ENCODE results near the gene MCTP1.
A peak's percentile ranks its signal among the peaks of the same experiment; 100 is the strongest.
"Not testable (repeated sequence)": the region's sequence is repeated elsewhere in the genome, so short reads cannot be mapped to it uniquely, and the experiment has no call there.

MCTP1 gene

DNA sequence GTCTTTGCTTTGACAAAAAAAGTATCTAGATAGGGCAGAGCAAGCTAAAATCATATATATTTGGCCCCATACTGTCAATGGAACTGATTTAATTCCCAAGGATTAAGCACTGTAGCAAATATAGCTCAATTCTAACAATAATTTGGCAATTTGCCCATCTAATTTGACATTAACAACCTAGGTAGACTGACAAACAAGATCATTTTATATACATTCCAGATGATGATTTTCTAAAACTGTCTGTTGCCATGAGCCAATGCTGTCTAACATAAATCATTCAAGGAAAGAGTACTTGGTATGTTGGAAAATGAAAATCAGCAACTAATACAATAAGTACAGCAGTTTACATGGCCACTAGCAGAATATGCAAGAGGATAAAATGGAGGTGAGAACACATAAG is 32.1 kb downstream of the MCTP1 start:
- DNase-seq (ENCODE audit: low read depth in 2 of 2), result no peak

DNA sequence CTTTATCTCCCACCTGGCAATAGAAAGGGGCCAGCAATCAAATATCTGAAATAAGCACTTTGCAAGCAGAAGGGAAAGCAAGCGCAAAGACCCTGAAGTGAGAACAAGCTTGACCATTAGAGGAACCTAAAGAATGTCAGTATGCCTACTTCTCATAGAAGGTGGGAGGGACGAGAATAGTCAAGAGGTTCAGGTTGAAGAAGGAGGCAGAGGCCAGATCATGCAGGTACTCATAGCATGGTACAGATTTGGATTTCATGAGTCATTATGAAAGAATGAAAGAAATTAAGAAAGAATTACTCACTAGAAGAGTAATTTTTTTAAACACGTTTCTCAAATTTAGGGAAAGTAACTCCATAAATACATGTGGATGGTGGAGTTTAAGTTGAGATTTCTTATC is 33.7 kb downstream of the MCTP1 start:
- DNase-seq (ENCODE audit: low read depth in 2 of 2), result no peak

DNA sequence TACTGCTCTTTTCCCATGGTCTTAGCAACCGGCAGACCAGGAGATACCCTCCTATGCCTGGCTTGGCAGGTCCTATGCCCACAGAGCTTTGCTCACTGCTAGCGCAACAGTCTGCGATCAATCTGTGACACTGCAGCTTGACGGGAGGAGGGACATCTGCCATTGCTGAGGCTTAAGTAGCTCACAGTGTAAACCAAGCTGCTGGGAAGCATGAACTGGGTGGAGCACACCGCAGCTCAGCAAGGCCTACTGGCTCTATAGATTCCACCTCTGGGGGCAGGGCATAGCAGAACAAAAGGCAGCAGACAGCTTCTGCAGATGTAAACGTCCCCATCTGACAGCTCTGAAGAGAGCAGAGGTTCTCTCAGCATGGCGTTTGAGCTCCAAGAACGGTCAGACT is 40.4 kb downstream of the MCTP1 start:
- no peak for DNase-seq (ENCODE audit: low read depth in 2 of 2)

DNA sequence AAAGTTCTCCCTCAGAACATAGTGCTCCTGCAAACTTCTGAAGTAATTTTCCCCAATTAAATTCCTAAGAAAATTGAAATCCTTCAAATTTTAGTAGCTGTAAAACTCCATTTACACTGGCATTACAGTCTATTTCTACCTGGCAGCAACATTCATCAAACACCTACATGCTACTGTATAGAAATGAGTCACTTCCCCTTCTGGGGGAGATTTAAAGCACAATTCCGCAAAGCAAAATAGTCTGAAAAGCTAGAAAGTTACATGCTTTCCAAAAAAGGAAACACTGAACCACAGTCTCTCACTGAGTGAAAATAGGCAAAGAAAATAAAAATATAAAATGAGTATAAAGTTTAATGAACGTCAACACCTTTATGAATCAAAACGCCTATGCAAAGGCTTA is 43.3 kb downstream of the MCTP1 start:
- DNase-seq (ENCODE audit: low read depth in 2 of 2), result no peak

DNA sequence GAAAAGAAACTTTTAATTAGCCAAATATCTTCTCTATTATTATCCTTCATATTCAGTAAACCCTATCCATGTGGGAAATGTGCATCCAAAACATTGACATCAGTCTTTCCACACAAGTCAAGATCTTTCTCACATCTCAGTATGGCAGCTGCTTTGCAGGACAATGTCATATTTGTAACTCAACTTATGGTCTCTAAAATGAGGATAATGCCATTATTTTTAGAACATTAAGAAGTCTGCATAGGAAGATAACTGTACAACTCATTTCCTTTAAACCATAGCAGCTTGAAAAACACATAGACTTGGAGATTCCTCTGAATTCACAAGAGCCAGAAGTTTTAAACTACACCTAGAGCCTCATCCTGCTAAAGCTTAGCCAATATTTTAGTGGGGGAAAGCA is 43.7 kb downstream of the MCTP1 start:
- DNase-seq (ENCODE audit: low read depth in 2 of 2), result no peak

DNA sequence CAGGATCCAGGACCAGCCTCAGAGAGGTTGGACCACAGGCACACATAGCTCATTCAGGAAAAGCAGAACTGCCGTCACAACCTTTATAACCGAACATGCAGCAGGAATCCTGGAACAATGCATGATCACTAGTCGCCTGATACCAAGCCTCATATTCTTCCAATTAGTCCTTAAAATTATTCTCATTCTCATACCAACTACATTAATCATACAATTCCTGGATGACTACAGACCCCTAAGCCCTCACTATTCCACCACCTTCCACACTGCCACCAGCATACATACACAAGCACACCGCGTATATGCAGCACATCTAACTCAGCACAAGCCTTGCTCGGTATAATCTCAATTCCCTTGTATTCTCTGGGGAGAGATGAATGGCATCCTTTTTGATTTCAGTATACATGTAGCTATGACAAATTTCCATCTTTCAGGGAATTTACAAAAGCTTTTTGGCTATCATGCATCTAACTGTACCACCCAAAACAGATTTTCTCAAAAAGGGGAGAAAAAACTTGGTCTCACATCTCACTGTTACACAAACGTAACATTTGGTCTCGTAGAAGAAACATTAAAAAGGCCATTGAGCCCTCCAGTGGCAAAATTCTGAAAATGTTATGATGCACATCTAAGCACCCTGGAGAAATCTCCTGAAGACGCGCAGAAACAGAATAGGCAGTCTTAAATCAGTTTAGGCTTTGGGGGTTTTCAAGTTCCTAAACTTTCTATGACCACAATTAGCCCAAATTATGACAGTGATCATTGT is 46.2 kb downstream of the MCTP1 start:
- DNase-seq (ENCODE audit: low read depth in 2 of 2), result peak in 1 of 2 experiments; percentile 12

DNA sequence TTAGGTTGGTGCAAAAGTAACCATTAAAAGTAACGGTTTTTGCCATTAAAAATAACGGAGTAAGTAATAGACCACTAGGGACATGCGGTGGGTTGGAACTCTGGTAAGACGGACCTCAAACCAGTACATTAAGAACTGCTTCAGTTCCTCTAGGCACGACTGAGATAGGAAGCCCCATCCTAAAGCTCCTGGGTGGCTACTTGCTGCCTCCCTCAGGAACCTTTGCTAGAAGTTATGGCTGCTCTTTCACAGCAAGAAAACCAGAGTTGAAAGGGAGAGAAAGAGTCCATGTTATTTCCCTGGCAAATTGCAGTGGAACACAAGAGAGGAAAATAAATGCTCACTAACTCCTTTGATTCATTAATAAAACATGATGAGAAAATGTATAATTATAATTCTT is 47.6 kb downstream of the MCTP1 start:
- DNase-seq (ENCODE audit: low read depth in 2 of 2), result no peak

DNA sequence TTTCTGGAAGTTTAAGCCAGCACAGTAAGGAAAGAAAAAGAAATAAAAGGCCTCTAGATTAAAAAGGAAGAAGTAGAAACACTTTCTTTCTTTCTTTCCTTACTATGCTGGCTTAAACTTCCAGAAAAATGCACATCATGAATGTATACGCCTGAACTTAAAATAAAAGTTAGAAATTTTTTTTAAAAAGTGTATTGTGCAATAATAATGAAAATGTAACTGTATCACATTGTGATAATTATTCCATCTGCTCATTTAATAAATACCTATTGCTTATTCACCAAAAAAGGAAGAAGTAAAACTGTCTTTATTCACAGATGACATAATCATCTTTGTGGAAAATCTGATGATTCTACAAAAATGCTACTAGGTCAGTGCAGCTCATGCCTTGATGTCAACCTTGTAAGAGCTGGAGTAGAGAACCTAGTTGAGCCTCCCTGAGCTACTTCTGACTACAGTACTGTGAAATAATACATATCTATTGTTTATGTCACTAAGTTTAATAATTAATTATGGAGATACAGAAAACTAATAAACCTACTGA is 49.4 kb downstream of the MCTP1 start:
- no peak for DNase-seq (ENCODE audit: low read depth in 2 of 2)

DNA sequence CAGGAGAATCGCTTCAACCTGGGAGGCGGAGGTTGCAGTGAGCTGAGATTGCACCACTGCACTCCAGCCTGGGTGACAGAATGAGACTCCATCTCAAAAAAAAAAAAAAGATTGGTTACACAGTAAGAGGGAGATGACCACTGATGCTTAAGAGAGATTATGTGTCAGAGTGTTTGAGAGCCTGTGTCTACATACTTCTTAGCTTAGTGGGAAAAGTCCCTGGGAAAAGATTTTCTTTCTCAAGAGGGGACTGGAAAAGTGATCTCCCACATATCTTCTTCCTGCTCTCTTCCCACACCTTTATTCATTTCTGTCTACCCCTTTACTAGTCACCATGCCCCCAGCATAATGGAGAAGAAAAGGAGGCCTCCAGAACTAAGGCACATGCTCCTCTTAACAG is 55.2 kb downstream of the MCTP1 start:
- no peak for DNase-seq (ENCODE audit: low read depth in 2 of 2)

DNA sequence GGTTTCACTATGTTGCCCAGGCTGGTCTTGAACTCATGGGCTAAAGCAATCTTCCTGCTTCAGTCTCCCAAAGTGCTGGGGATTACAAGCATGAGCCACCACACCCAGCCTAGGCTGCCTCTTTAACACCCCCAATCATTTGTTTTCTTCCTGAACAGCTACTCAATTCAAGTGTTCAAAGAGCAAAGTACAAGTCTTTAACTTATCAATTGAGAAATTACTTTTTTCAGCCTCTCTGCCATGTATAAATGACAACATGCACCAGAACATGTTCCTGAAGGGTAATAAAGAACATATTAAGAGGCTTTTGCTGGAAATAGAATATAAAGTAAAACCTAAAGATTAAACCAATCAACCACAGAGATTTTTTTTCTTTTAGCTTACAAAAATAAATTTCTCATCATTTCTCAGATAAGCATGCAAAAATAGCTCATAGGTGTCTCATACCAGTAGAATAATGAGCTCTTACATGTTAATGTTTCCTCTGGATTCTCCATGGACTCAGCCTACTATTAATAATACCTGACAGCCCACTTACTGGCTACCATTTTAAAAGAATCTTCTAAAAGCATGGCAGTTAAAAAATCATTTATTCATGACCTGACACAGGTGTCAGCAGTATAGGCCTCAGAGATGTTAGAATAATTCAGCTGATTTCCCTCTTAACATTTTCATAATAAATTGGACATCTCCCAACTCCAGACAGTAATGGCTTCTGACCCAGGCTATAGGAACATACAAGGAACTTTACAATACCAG is 60.0 kb downstream of the MCTP1 start:
- DNase-seq (ENCODE audit: low read depth in 2 of 2), result no peak

DNA sequence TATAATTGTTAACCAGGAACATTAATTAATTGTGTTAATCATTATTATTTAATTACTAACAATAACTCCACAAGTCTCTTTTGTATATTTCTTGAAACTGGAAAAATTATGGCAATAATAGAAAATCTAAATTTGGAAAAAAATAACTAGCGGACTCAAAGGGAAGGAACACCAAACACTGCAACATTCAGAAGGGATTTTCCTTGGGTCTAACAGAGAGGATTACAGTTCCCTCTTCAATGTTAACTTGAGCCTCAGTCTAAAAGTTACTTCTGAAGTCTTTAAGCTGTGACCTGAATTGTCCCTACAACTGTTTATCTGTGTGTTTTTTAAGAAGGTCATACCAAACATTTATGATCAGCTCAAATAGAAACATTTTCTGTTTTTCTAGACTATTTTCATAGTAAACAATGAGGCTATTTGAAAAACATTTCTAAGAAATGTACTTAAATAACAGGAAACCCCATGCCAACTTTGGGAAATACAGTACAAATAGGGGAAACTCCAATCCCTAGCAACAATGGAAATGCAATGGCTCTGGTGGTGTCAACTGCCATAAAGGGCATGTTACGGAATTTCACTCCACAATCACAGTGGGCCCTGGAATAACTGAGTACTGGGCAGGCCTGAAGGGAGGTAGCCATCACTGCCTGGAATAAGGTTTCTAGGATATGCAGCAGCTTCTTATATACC is 61.2 kb downstream of the MCTP1 start:
- DNase-seq (ENCODE audit: low read depth in 2 of 2), result no peak

DNA sequence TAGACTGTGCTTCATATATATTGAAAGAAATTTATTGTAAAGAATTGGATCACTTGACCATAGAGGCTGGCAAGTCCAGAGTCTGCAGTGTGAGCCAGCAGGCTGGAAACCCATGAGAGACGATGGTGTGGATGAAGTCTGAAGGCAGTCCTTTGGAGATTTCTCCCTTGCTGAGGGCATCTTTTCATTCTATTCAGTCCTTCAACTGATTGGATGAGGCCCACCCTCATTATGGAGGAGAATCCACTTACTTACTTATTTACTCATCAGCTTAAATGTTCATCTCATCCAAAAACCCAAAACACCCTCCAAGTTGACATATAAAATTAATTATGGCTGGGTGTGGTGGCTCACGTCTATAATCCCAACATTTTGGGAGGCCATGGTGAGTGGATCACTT is 62.1 kb downstream of the MCTP1 start:
- DNase-seq (ENCODE audit: low read depth in 2 of 2), result no peak

DNA sequence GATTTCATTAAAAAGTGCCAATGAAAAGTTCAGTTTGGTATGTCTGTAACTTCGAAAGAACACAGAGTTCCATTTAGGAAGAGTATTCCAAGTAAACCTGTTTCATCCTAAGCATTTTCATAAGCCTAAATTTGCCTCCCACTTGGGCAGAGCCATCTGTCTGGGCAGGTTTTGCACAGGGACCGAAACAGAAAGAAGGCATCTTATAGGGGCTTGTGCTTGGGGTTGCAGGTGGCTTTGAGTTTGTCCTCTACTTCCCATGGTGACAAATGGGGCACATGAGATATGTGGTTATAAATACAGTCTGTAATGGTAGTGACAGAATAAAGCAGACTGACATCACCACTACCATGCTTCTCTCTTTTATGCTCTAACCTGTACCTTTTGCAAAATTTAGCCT is 63.7 kb downstream of the MCTP1 start:
- no peak for DNase-seq (ENCODE audit: low read depth in 2 of 2)

DNA sequence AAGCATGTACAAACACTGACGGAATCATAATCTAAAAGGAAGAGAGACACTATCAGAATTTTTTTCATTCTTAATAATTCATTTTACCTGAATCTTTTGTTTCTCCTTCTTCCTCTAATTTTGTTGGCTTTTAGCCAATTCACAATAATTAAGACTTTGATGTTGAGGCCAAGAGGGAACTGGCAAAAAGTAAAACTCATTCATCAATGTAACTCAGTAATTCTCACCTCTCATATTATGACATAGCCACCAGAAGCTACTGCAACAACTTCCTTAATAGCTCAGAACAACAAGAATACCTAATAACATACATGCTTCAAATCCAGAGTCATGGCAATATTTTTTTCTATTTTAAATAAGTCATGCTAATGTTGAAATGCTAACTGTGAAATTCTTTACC is 64.5 kb downstream of the MCTP1 start:
- DNase-seq (ENCODE audit: low read depth in 2 of 2), result no peak

DNA sequence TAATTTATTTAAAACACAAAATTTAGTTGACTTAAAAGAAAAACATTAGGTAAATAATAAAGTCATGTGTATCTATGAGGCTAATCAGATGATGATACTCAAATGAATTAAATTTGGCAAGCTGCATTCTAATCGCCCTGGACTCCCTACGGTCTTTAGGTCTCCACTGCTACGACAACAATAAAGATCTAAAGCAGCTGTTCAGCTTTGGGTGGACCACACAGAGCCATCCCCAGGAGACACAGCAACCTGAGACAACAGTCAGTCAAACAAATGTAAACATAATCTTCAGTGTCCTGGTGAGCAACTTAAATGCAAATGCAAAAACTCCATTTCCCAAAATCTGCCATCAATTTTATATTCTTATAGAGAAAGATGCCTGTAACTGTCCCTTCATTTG is 65.5 kb downstream of the MCTP1 start:
- DNase-seq (ENCODE audit: low read depth in 2 of 2), result no peak

DNA sequence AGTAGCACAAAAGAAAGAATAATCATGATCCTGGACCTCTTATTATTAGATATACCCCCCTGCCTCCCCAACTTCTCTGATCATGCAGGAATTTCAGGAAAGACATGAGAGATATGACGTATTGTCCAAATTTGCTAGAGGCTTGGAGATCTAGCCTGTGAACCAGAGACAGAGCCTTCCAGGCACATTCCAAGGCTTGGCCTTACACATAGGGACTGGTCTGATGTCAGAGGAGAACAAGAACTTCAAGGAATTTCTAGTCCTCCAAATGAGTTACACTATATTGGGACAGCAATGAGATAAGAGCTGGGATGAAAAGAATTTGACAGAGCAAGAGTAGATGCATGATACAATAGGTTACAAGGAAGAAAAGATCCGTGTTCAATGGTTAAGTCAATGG is 67.0 kb downstream of the MCTP1 start:
- no peak for DNase-seq (ENCODE audit: low read depth in 2 of 2)

DNA sequence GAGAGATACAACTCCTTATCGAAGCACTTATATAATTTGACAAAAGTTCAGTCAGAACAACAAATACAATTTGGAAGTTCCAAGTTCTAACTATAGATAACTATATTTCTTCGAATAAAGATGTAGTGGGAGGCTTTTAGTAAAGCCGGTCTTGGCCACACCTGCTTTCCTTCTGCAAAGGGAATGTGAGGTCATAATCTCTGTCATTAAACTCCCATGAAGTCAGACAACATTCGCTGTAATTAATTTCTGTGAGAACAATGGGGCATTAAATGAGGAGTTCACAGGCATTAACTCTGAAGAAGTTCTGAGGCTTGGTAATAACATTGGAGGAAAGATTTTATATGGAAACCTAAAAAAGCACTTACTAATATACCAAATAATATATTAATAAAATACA is 67.5 kb downstream of the MCTP1 start:
- DNase-seq (ENCODE audit: low read depth in 2 of 2), result no peak

DNA sequence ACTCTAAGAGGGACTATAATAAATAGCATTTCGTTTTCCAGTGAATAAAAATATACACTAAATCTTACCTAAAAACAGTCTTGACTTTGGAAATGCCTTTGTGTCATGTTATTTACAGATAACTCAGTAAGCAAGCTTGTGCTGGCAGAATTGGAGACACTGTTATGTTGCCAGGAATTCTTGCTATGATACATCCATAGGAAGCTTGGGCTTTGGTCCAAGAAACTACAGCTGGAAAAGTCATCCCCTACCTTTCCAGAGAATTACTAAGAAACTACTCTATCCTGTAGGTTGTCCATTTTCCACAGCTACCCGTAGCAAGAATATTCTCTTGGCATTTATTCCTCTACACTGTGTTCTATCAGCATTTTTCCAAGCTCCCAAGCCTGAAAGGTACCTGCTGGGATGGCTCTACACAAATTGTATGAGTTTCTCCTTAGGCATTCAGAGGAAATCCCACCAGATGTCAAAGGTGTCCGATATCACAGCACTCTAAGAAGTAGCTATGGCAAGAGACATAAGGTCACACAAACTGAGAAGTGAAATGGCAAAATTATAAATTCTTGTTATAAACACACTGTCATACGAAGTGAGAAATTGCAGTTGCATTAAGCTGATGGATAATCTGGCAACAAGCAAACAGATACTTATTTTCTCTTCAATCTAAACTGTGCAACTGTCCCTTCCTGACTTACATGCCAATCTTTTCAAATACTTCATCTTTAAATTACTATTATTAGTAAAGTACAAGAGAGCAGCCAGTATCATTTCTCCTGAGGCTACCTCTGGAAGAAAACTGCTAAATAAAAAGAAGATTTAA is 68.5 kb downstream of the MCTP1 start:
- DNase-seq (ENCODE audit: low read depth in 2 of 2), result no peak

DNA sequence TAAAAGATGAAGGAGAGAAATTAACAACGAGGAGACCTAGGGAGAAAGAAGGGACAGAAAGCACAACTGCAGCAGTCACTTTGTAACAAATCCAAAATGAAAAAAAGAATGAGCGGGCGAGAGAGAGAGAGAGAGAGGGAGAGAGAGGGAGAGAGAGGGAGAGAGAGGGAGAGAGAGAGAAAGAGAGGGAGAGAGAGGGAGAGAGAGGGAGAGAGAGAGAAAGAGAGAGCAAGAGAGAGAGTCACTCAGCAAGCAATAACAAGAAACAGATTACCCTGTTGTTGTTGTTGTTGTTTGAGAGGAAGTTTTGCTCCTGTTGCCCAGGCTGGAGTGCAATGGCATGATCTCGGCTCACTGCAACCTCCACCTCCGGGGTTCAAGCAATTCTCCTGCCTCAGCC is 77.1 kb downstream of the MCTP1 start:
- not testable (repeated sequence) for DNase-seq (ENCODE audit: low read depth in 2 of 2)

DNA sequence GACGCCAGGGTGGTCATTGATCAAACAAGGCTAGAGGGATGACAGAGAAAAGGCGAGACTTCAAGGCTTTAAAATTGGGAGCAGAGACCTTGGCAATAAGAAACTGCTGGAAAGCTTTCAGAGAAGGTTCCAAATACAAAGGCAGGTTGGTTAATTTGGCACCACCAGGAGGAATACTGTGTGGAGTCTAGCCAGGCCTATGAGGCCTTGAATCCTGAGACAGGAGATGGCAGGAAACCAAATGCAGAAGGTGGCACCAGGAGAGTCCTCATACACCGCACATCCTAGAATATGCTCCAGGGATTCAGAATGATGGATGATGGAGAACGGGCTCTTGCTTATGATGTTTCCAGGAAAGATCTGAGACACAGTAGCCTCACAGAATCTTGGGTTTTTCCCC is 90.0 kb downstream of the MCTP1 start:
- no peak for DNase-seq (ENCODE audit: low read depth in 2 of 2)

DNA sequence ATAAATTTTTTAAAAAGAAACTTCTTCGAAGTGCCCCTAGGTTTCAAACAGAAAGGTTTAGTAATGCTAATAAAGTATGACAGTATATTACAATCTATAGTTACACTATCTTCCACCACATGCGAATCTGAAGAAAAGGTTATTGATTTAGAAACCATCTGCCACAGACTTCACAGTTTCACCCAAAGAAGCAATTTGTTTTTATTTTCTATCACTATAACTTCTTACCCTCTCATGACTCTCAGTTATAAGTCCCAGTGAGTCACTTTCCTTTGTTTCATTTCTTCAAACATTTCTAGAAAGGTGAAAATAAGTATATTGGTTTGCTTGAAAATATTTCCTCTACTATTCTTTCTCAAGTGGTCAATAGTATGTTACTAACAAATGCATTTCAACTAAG is 93.6 kb downstream of the MCTP1 start:
- no peak for DNase-seq (ENCODE audit: low read depth in 2 of 2)

DNA sequence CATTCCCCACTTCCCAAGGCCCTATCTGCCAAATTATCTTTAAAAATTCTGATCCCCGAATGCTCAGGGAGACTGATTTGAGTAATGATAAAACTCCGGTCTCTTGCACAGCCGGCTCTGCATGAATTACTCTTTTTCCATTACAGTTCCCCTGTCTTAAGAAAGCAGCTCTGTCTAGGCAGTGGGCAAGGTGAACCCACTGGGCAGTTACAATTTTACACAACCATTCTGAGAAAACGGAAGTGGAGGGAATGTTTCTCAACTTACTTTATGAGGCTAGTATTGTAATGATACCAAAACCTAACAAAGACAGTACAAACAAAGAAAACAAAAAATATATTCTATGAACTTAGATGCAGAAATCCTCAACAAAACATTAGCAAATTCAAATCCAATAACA is 100.0 kb downstream of the MCTP1 start:
- no peak for DNase-seq (ENCODE audit: low read depth in 2 of 2)

Data from fibroblast of skin of left biceps (primary cell).